Fibroblast of pulmonary artery (primary cell): ENCODE results near the gene OSBPL1A.
A peak's percentile ranks its signal among the peaks of the same experiment; 100 is the strongest.

Source experiments
- DNase-seq: peaks from one replicate; pipeline ENCODE4 v3.0.0-alpha.2; 2010; ENCODE audit warnings: low read depth
- H3K4me3 ChIP-seq: replicated peaks from 2 replicates; pipeline ENCODE4 v1.5.1; 2011; ENCODE audit warnings: low read depth, mild to moderate bottlenecking, control low read depth, low read length, moderate library complexity
- TF ChIP-seq, protein P1 (sequence below): IDR thresholded peaks from 2 replicates; pipeline ENCODE4 v1.5.1; 2011; ENCODE audit warnings: mild to moderate bottlenecking, control low read depth, low read length, inconsistent platforms; ENCODE audit errors: missing control alignments

OSBPL1A gene

GRCh38 chr18:24398540-24398939, 916 bp upstream of the OSBPL1A start:
- TF ChIP-seq, protein P1, sequence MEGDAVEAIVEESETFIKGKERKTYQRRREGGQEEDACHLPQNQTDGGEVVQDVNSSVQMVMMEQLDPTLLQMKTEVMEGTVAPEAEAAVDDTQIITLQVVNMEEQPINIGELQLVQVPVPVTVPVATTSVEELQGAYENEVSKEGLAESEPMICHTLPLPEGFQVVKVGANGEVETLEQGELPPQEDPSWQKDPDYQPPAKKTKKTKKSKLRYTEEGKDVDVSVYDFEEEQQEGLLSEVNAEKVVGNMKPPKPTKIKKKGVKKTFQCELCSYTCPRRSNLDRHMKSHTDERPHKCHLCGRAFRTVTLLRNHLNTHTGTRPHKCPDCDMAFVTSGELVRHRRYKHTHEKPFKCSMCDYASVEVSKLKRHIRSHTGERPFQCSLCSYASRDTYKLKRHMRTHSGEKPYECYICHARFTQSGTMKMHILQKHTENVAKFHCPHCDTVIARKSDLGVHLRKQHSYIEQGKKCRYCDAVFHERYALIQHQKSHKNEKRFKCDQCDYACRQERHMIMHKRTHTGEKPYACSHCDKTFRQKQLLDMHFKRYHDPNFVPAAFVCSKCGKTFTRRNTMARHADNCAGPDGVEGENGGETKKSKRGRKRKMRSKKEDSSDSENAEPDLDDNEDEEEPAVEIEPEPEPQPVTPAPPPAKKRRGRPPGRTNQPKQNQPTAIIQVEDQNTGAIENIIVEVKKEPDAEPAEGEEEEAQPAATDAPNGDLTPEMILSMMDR, result no peak
- DNase-seq, result no peak
- peak overlapping the region; percentile 84 for H3K4me3 ChIP-seq

DNA sequence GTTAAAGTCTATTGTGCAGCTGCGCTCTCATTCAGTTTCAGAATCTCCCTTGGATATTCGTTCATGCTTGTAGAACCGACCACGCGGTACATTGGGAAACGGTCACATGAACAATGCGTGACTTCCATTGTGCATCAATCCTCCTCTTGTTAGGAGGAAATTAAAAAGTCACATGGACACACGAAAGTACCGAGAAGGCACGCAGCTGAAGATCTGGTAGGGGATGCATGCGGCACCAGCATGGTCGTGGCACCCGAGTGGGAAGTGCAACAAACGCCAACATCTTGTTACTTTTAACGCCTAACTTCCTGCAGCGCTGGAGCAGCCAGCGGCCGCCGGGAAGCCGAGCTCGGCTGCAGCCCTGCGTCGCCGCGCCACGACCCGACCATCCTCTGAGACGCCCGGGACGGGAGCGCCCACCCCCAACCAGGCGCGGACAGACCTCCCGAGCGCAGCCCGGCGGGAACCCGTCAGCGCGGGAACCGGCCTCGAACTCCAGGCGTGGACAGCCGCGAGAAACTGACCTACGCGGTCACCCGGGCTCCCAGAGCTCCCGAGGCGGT, 412 bp downstream of the OSBPL1A start:
- TF ChIP-seq, protein P1, result no peak

DNA sequence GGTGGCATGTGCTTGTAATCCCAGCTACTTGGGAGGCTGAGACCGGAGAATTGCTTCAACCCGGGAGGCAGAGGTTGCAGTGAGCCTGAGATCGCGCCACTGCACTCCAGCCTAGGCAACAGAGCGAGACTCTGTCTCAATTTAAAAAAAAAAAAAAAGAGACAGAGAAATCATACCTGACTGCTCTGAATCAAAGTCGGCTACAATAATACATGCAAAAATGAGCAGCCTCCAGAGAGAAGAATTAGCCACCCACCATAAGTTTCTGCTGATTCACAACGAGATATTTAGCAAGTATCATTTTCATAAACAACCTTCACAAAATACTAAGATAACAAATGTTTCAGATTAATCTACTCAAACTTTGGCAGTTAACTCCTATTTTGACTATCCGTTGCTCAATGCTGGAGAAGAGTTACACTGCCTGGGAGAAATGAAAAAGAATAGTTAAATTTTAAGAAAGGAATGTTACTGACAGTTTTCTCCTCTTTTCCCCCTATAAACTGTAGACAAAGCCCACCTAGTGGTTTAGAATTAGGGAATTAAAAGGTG, 1.5 kb downstream of the OSBPL1A start:
- H3K4me3 ChIP-seq, result peak overlapping the region; percentile 84
- TF ChIP-seq, protein P1, result no peak
- no peak for DNase-seq

More for the DNA sequence above, 412 bp downstream of the OSBPL1A start:
- peak overlapping the region; percentile 84 for H3K4me3 ChIP-seq
- peak; percentile 87 for DNase-seq

DNA sequence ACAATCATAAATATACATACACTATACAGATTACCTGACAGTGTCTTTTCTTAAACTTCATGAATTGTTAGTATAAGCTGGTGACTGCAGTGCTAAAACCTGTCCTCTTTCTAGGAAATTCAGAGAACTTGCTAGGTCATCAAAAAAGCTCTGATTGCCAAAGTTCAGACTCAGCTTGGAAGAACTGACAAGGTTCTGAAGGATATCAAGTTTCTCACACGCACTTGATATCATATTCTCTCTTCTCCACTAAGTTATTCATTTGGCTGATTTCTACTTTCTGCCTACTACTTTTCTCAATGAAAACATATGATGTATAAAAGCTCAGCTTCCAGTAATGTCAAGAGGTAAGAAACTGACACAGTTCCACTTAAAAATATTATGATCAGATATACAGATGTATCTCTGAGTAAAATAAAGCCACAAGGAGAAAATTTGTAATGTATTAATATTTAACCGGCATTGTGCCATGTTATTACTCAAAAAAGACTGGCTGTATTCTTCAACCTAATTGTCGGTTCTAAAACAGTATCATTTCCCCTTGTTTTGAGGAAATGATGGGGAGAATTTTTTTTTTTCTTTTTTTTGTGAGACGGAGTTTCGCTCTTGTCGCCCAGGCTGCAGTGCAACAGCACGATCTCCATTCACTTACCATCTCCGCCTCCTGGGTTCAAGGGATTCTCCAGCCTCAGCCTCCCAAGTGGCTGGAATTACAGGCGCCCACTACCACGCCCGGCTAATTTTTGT, 2.4 kb downstream of the OSBPL1A start:
- no peak for DNase-seq

DNA sequence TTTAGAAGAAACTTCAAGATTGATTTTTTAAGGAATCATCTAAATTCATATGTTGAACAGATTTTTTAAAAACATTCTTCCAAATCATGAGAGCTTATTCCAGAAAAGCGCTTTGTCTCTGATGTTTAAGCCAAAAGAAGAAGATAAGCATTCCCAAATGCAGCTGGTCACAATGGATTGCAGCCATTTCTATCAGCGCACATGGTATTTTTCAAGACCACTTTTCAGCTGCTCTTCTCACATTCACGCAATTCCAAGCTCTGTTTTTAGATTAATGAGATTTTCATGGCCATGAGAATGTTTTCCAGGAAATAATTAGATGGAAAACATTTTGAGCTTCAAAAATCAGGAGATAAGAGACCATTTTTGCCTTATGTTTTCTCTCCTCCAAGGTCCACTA, 8.7 kb downstream of the OSBPL1A start:
- TF ChIP-seq, protein P1, result no peak
- H3K4me3 ChIP-seq, result no peak overlapping the region
- DNase-seq, result peak; percentile 21

More for the DNA sequence above, 2.4 kb downstream of the OSBPL1A start:
- H3K4me3 ChIP-seq, result no peak overlapping the region
- TF ChIP-seq, protein P1, result no peak

GRCh38 chr18:24386681-24387080, 10.9 kb downstream of the OSBPL1A start:
- DNase-seq, result no peak
- H3K4me3 ChIP-seq, result no peak overlapping the region
- TF ChIP-seq, protein P1, result no peak
